Adipose tissue (tissue), 3 donors: ENCODE results near the gene OR10K1. TPM values are rescaled to one million over a fixed set of nuclear protein-coding genes. Genes with fewer than 3 reads are reported as not detected.
"Not testable (repeated sequence)": the region's sequence is repeated elsewhere in the genome, so short reads cannot be mapped to it uniquely, and the experiment has no call there.

Experiments used
- H3K27ac ChIP-seq: one replicate; pipeline ENCODE4 v1.5.1; 2013; ENCODE audit warnings: low read depth, low read length
- WGBS, 3 donors: extraction: QIAGEN DNeasy Blood & Tissue Kit; methylation state at CpG; one replicate each; pipeline ENCODE4 v1.1.7; 2013; 5-methylcytosine and 5-hydroxymethylcytosine counted together
- polyA plus RNA-seq, 3 donors: library from polyadenylated mRNA; stranded (reverse); fragments of 200-250 nt; gene quantifications; one replicate each; pipeline ENCODE4 v1.2.3, GENCODE V29; 2013
- donor health status: healthy with polysubstance abuse.
- donor health status: Bipolar disorder and iron deficiency.
- donor health status: healthy.

The OR10K1 gene, protein sequence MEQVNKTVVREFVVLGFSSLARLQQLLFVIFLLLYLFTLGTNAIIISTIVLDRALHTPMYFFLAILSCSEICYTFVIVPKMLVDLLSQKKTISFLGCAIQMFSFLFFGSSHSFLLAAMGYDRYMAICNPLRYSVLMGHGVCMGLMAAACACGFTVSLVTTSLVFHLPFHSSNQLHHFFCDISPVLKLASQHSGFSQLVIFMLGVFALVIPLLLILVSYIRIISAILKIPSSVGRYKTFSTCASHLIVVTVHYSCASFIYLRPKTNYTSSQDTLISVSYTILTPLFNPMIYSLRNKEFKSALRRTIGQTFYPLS
- polyA plus RNA-seq: under 1 TPM in 1 of 3 donors, not detected in 2; 0.34 TPM

DNA sequence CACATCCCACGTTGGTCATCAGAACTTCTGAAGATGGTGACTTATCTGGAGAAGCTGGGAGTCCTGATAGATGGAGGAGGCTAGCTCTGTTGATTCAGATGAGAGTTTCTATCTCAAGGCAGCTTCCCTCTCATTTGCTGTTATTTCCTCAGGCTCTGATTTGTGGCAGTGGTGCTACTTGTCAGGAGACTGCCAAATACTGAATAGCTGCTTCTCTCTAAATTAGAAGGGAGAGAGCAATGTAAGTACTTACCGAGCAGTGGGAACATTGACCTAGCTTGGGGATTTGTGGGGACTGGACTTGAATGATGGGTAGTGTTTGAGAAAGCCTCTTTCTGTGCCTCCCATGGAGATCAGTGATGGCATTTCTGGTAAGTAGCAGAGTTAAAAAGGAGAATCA, at the start of gene OR10K1:
OR10K1 (plus strand) TSS at position 301 of the 400 bp plus-strand sequence. CDS start 3,728 bp downstream, outside the sequence.
- WGBS, 3 donors: 65 to 74% (median 68%) methylated on average over 2 of the region's 2 CpGs

DNA sequence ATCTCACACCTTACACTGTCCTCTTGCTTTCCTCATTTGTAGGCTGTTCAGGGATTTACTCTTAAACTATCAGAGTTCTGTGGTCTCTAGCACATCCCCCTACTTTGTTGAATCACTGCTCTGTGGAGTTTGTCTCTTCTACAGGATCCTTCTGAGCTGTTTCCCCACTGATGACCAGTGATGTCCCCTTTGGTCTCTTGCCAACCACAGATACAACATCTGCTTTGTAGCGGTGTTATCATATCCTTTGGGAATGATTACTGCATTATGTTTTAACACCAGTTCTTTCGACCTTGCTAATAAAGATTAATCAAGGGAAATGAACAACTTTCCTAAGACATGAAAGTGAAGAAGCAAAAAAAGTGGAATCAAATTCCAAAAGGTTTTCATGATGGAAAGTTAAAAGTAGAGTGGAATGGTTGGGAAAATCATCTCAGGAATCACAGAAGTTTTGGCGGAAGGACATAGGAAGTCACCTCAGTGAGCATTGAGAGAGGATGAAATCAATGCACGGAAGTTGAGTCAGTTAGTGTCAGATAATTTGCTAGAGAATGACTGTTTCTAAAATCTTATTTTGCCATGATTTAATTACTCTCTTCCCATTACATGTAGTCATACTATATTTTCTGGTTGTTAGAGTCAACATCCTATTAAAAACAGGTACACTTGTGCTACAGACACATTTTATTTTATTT, 46.8 kb upstream of the OR10K1 start:
- 72 to 77% (median 72%) methylated on average over 4 of the region's 4 CpGs for WGBS, 3 donors
- no peak overlapping the region for H3K27ac ChIP-seq

More for the DNA sequence above, at the start of gene OR10K1:
- no peak within 1 kb of the TSS for H3K27ac ChIP-seq

DNA sequence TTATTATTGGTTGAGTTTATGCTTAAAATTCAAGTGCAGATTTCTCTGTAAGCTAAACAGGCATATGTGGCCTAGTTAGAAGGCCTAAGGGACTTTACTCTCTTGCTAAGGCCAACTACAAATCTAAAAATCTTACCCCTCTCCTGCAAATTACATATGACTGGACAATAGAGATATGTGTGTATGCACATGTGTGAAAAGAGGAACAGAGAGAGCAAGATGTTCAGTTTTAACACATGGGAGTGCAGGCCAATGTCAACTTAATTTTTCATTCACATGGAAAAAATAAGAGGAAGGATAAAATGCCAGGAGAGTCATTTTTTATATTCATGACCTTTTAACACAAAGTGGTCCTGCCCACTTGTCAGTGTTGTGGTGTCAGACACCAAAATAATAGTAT, 44.0 kb upstream of the OR10K1 start:
- no peak overlapping the region for H3K27ac ChIP-seq

DNA sequence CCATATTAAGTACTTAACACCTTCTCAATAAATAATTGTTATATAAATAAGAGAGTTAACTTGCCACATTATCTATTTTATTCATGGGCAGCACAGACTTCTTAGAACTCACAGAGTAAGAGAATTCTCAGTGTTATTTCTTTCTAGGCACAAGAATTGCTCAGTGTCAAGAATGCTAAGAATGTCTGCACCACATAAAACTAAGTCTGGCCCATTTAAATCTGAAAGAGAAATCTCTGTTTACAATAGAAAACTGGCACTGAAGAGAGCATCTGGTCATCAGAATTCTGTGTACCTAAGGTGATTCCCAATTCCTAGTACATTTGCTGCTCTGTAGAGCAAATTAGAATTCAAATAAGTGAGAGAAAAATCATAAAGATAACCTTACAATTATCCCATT, 39.4 kb upstream of the OR10K1 start:
- H3K27ac ChIP-seq: no peak overlapping the region

DNA sequence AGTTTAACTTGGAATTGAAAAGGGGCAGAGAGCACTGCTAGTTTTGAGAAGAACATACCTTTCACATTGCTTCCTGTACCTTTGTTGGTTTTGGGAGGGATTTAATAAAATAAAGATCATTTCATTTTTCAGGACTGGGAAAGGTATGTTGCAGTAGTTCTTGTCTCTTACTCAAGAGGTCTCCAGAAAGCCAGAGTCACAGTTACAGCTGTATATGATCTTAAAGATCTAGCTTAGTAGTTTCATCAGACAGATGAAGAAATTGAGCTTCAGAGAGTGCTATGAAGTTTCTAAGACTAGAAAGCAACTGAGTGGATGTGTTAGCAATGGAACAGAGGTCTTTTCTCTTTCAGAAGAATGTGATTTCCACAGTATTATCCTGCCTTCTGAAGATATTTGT, 36.6 kb upstream of the OR10K1 start:
- no peak overlapping the region for H3K27ac ChIP-seq

DNA sequence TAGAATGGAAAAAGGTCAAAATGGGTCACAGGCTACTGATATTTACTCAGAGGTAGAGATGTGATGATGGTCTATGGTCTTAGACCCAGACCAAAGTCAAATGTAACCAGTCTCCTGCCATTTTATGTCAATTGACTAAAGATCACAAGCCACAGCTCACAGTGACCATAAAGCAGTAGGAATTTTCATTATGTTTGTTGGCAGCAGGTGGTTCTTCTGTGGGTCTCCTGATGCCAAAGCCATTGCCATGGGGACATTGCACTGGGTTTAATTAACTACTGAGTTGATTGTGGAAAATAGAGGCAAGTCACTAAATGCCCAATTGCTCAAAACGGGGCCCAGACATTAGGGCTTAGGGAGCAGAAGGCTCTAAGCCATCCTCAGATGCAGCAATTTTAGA, 35.5 kb upstream of the OR10K1 start, which contains the start of gene OR10K2:
OR10K2 (minus strand) TSS at position 101 of the 400 bp plus-strand sequence. CDS start 5,371 bp downstream, outside the sequence.
- WGBS, 3 donors: 85 to 89% (median 88%) methylated on average over 1 of the region's 1 CpG
- H3K27ac ChIP-seq: no peak within 1 kb of the TSS

DNA sequence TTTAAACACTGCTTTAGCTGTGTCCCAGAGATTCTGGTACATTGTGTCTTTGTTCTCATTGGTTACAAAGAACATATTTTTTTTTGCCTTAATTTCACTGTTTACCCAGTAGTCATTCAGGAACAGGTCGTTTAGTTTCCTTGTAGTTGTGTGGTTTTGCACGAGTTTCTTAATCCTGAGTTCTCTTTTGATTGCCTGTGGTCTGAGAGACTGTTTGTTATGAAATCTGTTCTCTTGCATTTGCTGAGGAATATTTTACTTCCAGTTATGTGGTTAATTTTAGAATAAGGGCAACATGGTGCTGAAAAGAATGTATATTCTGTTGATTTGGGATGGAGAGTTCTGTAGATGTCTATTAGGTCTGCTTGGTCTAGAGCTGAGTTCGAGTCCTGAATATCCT, 31.5 kb upstream of the OR10K1 start:
- WGBS, 3 donors: 37 to 45% (median 41%) methylated on average over 3 of the region's 3 CpGs
- H3K27ac ChIP-seq: not testable (repeated sequence)

DNA sequence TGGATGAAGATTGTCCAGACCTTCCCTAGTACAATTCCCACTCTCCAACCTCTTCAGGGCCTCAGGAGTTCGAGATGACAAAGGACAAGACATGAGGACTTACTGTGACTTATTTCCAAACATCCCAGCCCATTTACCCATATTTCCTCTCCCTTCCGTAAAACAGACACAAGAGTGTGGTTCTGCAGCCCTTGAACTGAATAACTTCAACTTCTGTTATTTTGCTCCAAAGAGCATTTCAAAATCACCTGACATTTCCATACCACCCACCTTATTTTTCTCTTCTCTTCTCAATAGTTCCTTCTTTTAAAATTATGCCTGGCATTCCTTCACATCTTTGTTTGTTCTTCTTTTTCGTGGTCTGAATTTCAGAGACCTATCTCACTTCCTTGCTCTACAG, 26.9 kb upstream of the OR10K1 start:
- 19 to 50% (median 25%) methylated on average over 3 of the region's 3 CpGs for WGBS, 3 donors
- no peak overlapping the region for H3K27ac ChIP-seq

DNA sequence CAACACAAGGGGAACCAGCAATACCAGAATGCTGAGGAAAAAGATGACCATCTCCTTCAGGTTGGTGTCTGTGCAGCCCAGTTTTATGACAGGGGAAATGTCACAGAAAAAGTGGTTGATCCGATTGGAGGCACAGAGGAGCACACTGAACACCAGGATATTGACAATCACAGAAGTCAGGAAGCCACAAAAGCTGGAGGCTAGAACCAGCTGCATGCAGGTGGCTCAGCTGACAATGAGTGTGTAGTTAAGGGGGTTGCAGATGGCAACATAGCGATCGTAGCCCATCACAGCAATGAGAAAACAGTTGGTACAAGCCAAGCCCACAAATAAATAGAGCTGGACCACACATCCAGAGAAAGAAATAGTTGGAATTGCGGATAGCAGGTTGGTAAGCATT, 16.3 kb upstream of the OR10K1 start:
- H3K27ac ChIP-seq: no peak overlapping the region
- WGBS, 3 donors: 63 to 89% (median 88%) methylated on average over 4 of the region's 4 CpGs

DNA sequence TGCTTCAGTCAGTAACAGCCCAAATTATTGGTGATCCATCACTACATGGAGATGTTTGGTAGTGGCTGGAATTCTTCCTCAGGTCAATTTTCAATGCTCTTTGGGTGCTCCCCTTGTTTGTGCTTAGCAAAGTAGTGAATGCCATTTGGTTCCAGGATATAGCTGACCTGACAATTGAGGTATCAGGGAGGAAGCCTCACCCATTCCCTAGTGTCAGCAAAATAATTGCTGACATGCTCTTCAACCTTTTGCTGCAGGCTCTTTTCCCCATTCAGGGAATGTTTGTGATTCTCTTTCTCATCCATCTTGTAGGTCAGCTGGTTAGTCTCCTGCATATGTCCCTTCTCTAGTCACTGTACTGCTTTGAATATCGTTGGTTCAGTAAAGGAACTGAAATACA, 7.1 kb upstream of the OR10K1 start:
- 70 to 78% (median 74%) methylated on average over 1 of the region's 1 CpG for WGBS, 3 donors

DNA sequence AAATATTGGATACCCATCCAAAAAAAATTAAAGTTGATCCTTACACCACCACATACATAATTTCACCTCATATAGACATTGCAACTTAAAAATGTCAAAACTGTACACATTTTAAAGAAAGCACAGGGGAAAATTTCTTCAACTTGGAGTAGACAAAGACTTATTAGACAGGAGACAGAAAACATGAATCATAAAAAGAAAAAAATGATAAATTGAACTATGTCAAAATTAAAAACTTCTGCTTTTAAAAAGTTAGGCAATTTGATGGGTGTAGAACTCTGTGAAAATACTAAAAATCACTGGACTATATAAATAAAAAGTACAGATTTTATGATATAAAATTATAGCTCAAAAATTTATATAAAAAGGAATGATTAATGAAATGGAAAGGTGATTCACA, 4.4 kb upstream of the OR10K1 start:
- H3K27ac ChIP-seq: no peak overlapping the region

More for the DNA sequence above, 7.1 kb upstream of the OR10K1 start:
- no peak overlapping the region for H3K27ac ChIP-seq

DNA sequence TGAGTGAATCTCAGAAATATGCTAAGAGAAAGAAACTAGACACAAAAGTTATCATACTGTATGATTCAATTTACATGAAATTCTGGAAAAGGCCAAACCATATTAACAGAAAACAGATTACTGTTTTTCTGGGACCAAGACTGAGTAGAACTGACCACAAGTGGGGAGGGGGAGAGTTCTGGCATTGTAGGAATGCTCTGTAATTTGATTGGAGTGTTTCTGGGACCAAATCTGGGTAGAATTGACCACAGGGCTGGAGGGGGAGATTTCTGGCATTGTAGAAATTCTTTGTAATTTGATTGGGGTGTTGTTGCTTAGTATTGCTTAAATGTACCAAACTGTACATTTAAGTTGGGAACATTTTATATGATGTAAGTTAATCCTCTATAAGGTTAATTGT, 3.4 kb upstream of the OR10K1 start:
- no peak overlapping the region for H3K27ac ChIP-seq

DNA sequence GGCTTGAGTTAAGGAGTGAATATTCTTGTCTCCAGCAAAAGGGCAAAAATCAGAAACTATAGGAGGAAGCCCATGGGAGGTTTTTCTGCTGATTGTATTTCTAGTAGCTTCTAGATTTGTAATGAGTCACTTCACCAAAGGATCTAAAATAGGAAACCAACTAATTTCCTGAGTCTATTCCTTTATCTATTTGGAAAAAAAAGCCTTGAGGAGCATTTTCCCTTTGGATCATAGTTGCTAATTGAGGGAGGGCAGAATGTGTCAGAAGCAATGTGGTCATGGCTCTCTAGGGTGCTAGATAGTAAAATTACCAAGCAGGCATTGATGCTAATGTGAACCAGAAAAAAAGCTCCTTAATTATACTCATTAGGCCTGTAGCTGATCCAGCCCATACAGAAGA, 10.3 kb downstream of the OR10K1 start, which contains the start of gene OR10R2:
OR10R2 (plus strand) TSS at position 301 of the 400 bp plus-strand sequence. CDS start 106 bp downstream, outside the sequence.
- H3K27ac ChIP-seq: no peak within 1 kb of the TSS

DNA sequence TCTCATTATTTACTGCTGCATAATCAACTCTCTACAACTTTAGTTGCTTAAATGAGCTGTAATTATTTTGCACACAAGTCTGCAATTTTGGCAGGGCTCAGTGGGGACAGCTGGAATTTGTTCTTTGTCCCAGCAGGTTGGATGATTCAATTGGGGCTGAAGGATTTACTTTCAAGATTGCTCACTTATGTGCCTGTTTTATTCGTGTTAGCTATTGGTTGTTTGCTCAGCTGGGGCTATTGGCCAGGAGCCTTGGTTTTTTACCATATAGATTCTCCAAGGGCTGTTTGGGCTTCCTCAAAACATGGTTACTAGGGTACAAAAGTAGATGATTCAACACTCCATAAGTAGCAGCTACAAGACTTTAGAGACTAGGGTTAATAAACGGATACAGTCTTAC, 23.8 kb downstream of the OR10K1 start:
- 43 to 68% (median 60%) methylated on average over 2 of the region's 2 CpGs for WGBS, 3 donors
- no peak overlapping the region for H3K27ac ChIP-seq

DNA sequence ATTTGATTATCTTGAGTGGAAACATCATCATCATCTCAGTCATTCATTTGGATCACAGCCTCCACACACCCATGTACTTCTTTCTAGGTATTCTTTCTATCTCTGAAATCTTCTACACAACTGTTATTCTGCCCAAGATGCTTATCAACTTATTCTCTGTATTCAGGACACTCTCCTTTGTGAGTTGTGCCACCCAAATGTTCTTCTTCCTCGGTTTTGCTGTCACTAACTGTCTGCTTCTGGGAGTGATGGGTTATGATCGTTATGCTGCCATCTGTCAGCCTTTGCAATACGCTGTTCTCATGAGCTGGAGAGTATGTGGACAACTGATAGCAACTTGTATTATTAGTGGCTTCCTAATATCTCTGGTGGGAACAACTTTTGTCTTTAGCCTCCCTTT, 29.7 kb downstream of the OR10K1 start:
- WGBS, 3 donors: 51 to 72% (median 54%) methylated on average over 3 of the region's 3 CpGs
- H3K27ac ChIP-seq: no peak overlapping the region

DNA sequence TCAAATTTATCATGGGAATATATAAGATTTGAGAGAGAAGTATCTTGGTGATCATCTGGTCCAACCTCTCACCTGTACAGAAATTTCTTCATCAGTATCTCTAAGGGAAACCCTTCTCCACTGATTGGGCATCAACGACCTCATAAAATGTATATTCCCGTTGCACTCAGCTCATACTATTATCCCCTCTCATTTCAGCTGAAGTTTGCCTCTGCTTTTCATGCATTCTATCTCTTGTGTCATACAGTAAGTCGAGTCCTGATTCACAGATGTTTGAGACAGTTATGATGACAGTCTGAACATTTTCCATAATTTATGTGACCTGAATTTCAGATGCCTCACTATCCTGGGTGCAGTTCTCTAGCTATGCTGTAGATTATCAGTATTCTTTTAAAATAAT, 31.4 kb downstream of the OR10K1 start:
- H3K27ac ChIP-seq: no peak overlapping the region
- WGBS, 3 donors: 50 to 76% (median 71%) methylated on average over 3 of the region's 3 CpGs

DNA sequence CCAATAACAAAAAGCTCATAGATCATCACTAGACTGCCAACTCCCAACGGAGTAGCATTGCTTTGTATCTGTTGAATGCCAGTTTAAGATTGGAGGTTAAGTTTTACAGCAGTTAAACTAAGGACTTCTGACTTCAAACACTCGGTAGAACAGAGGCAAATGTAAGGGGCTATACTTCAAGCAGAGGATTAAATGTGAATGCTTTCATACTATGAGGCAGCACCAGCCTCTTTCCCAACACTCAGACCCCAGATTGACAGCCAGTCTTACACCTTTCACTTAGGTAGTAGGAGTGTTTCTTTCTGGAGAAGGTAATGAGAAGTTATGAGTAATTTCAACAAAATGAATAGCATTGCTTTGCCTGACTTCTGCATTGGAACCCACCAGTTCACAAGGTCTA, 33.2 kb downstream of the OR10K1 start:
- WGBS, 3 donors: 0 to 22% (median 11%) methylated on average over 2 of the region's 2 CpGs

DNA sequence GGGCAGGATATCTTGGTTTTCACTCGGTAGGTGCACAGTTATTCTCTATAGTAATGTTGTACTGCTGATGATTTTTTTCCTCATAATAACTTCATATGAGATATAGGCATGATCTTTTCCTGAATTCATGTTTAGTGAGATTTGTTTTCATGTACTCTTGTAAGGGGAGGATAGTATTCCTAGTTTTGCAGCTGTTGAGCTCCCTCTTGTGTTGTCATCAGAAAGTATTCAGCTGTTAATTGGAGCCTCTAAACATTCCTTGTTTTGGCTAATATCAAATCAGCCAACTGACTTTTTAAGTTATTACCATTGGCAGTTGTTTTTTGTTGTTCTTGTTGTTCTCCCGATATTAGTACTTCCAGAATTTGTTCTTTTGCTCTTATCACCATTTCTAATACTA, 34.7 kb downstream of the OR10K1 start:
- H3K27ac ChIP-seq: no peak overlapping the region
- WGBS, 3 donors: 24 to 32% (median 31%) methylated on average over 2 of the region's 2 CpGs

More for the DNA sequence above, 33.2 kb downstream of the OR10K1 start:
- H3K27ac ChIP-seq: no peak overlapping the region

DNA sequence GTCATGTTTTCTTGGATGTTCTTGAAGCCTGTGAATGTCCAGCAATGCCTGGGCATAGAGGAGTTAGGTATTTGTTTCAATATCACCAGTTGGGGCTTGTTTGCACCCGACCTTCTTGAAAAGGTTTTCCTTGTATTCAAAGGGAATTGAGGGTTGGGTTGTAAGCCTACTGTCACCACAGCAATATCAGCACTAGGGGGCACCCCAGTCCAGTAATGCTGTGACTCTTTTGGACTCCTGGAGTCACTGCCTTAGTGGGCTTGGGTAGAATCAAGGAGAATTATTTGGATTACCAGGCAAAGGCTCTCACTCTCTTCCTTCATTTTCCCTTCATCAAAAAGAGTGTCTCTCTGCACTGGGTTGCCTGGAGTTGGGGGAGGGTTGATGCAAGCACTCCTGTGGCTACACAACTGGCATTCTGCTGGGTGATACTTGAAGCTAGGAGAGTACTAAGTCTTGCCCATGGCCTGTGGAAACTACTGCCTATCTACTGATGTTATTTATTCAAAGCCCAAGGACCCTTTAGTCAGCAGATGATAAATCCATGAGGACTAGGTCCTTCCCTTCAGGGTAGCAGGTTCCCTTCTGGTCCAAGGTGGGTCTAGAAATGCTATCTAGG, 44.8 kb downstream of the OR10K1 start:
- no peak overlapping the region for H3K27ac ChIP-seq
- WGBS, 3 donors: 28 to 56% (median 55%) methylated on average over 1 of the region's 1 CpG

DNA sequence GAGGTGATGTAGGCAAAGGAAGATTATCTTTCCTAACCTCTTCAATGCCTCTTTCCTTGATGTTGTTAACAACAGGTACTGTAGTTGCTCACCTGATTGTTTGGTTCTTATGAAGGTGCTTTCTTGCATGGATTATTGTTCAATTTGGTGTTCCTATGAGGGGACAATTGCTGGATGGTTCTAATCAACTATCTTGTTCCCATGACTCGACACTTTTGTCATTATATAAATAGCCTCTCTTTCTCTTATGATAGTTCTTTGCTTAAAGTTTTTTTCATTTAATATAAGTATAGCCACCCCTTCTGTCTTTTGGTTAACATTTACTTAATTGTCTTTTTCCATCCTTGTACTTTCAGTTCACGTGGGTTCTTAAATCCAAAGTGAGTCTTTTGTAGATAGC, 45.9 kb downstream of the OR10K1 start:
- H3K27ac ChIP-seq: no peak overlapping the region
- WGBS, 3 donors: 58 to 94% (median 86%) methylated on average over 2 of the region's 2 CpGs
